Muscle of leg (tissue), 11 donors: Measurements from ENCODE around the gene SLC25A22. TPM values are rescaled to one million over a fixed set of nuclear protein-coding genes. Genes with fewer than 3 reads are reported as not detected.

ENCODE experiments used
- DNase-seq: peaks from one replicate; pipeline ENCODE4 v3.0.0; 2013
- H3K27ac ChIP-seq: one replicate; pipeline ENCODE4 v1.5.1; 2013; ENCODE audit warnings: mild to moderate bottlenecking, low read length, control low read depth
- H3K27me3 ChIP-seq: one replicate; pipeline ENCODE4 v1.6.1; 2013; ENCODE audit warnings: low read length; ENCODE audit not compliant: control insufficient read depth, insufficient read depth
- H3K36me3 ChIP-seq: one replicate; pipeline ENCODE4 v1.6.1; 2013; ENCODE audit warnings: low read length; ENCODE audit not compliant: control insufficient read depth, insufficient read depth
- H3K4me1 ChIP-seq: one replicate; pipeline ENCODE4 v1.6.1; 2013; ENCODE audit warnings: low read length; ENCODE audit not compliant: control insufficient read depth, insufficient read depth
- H3K4me3 ChIP-seq: one replicate; pipeline ENCODE4 v1.5.1; 2013; ENCODE audit warnings: low read length, control low read depth
- H3K9me3 ChIP-seq: replicated peaks from 2 replicates; pipeline ENCODE4 v1.6.1; 2013; ENCODE audit warnings: low read depth, low read length; ENCODE audit not compliant: control insufficient read depth
- WGBS: methylation state at CpG from one replicate; pipeline ENCODE4 v1.1.5; 2013; ENCODE audit warnings: missing lambda C conversion rate; ENCODE audit not compliant: insufficient coverage; 5-methylcytosine and 5-hydroxymethylcytosine counted together
- polyA plus RNA-seq, 8 donors: library from polyadenylated mRNA; unstranded; fragments of 120-200 nt; gene quantifications; one replicate each; pipeline versions ENCODE4 v1.2.1 to v1.2.3, GENCODE V29; 2013; ENCODE audit warnings: inconsistent platforms in 1 of 8, low replicate concordance in 1 of 8; ENCODE audit not compliant: insufficient read length in 8 of 8, insufficient read depth in 1 of 8
- total RNA-seq: library from RNA; stranded (reverse); fragments of 120-200 nt; gene quantifications from one replicate; pipeline ENCODE4 v1.2.4, GENCODE V29; 2013

Gene SLC25A22
- total and polyA plus RNA-seq, 9 donors, result 5.4 to 15.8 (median 13.6) TPM

DNA sequence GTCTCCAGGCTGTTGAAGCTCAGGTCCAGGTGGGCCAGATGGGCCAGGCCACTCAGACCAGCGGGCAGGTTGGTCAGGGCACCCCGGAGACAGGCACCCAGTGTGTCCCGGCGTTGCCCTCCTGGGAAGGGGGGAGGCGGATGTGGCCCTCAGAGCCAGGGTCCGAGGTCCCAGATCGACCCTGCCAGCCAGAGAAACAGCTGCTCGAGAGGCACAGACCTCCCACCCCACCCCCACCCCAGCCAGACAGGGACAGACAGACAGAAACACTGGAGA is 5.3 kb upstream of the SLC25A22 start:
- H3K27me3 ChIP-seq, result no peaks in the 10 kb centered on the region
- no peak for DNase-seq
- H3K4me1 ChIP-seq, result peaks cover 38% of the 10 kb centered on the region
- H3K36me3 ChIP-seq, result peaks cover 32% of the 10 kb centered on the region
- H3K27ac ChIP-seq, result no peak overlapping the region
- WGBS, result 100% methylated on average over 3 of the region's 8 CpGs
- H3K4me3 ChIP-seq, result no peak overlapping the region
- no peaks in the 10 kb centered on the region for H3K9me3 ChIP-seq

- WGBS, result 84% methylated on average over 27 of the region's 28 CpGs
- DNase-seq, result no peak
Measured at GRCh38 chr11:802693-803466, 4.8 kb upstream of the SLC25A22 start.

GRCh38 chr11:802018-802617 is 4.0 kb upstream of the SLC25A22 start:
- WGBS, result 93% methylated on average over 19 of the region's 21 CpGs
- Histone ChIP-seq H3K4me3 (no peak overlapping the region), H3K9me3 (no peaks in the 10 kb centered on the region), H3K27ac (no peak overlapping the region), H3K4me1 (peaks cover 44% of the 10 kb centered on the region), H3K27me3 (no peaks in the 10 kb centered on the region), H3K36me3 (peaks cover 32% of the 10 kb centered on the region)
- DNase-seq, result no peak

More at GRCh38 chr11:802693-803466, 4.8 kb upstream of the SLC25A22 start:
- Histone ChIP-seq H3K4me1 (peaks cover 37% of the 10 kb centered on the region), H3K27ac (no peak overlapping the region), H3K36me3 (peaks cover 32% of the 10 kb centered on the region), H3K27me3 (no peaks in the 10 kb centered on the region), H3K9me3 (no peaks in the 10 kb centered on the region), H3K4me3 (no peak overlapping the region)

GRCh38 chr11:801097-801780 is 3.2 kb upstream of the SLC25A22 start:
- Histone ChIP-seq H3K36me3 (peaks cover 32% of the 10 kb centered on the region), H3K9me3 (no peaks in the 10 kb centered on the region), H3K27ac (no peak overlapping the region), H3K4me1 (peaks cover 53% of the 10 kb centered on the region), H3K4me3 (no peak overlapping the region), H3K27me3 (no peaks in the 10 kb centered on the region)
- WGBS, result 84% methylated on average over 16 of the region's 20 CpGs
- DNase-seq, result no peak

DNA sequence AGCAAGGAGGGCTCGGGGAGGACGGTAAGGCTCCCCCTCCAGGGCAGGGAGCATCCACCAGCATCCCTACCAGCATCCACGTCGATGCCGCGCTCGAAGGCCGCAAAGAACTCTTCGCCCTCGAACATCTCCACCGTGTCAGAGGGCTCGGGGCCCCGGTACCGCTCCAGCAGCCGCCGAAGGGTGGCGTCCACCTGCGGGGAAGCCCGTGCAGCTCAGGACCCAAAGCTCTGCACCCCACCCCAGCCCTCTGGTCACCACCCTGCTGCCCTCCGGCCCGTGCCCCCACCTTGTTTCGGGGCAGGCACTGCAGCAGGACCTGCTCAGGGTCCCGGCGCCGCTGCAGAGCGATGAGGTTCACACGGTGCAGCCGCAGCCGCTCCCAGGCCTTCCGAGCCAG is 2.4 kb upstream of the SLC25A22 start:
- Histone ChIP-seq H3K36me3 (peaks cover 32% of the 10 kb centered on the region), H3K27ac (no peak overlapping the region), H3K4me1 (peaks cover 54% of the 10 kb centered on the region), H3K4me3 (no peak overlapping the region), H3K9me3 (no peaks in the 10 kb centered on the region), H3K27me3 (no peaks in the 10 kb centered on the region)
- DNase-seq, result no peak
- WGBS, result 88% methylated on average over 29 of the region's 30 CpGs

DNA sequence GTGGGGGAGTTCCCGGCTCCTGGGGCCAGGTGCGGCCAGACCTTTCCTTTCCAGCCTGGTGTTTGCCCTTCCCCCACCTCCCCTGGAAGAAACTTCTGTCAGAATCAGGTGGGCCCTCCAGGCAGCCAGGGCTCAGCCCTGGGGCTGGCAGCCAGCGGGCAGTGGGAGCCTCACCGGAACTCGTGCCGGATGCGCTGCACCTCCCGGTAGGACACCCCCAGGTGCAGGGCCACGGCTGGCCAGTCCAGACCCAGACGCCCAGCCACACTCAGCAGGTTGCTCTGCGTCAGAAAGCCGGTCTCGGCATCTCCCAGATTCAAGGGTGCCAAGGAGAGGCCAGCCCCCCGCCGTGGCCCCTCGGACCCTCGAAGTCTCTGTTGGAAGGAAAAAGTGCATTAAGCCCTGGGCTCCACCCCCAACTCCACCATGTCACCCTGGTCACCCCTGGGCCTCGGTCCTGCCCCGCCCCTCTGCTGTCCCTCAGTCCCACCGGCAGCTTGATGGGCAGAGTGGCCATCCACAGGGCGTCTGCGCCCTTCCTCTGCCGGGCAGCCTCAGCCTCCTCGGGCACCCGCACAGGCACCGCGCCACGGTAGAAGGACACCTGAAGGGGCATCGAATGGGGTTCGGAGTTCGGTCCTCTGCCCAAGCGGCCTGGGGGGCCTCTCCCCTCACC is 1.7 kb upstream of the SLC25A22 start:
- Histone ChIP-seq H3K36me3 (peaks cover 32% of the 10 kb centered on the region), H3K27me3 (no peaks in the 10 kb centered on the region), H3K27ac (no peak overlapping the region), H3K9me3 (no peaks in the 10 kb centered on the region), H3K4me1 (peaks cover 58% of the 10 kb centered on the region), H3K4me3 (no peak overlapping the region)
- WGBS, result 90% methylated on average over 29 of the region's 32 CpGs
- DNase-seq, result no peak

DNA sequence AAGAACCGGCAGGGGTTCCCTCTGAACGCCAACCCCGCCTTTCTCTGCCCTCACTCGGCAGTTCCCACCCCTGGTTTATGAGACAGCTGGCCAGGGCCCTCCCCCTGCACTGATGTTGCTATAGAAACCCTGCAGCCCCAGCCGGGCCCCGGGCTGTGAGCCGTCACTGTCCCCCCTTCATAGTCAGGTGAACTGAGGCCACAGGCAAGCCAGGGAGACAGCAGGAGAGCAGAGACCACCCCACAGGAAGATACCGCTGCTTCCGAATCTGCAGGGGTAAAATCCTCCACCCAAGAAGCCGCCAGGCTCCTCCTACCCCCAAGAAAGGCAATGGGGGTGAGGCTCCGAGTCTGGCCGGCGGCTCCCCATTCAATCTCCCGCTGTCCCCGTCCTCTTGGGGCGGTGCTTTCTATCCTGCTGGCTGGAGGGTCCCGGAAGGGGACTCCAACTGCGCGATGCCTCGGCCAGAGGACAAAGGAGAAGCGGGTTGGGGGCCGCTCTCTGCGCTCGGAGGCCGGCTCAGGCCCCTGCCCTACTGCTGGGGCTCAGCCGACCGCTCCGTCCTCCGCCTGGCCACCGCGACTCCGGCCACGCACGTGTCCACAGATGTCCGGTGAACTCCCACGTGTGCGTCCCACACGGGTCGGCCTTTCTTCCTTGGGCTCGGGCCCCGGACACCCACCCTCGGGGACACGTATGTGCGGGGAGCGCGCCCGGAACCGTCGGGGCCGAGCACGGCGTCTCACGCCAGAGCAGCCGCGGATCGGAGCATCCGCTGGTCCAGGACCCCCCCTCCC is 587 bp downstream of the SLC25A22 start:
- Histone ChIP-seq H3K27me3 (no peaks in the 10 kb centered on the region), H3K27ac (peak overlapping the region; percentile 97), H3K4me3 (peak overlapping the region; percentile 75), H3K36me3 (peaks cover 47% of the 10 kb centered on the region), H3K9me3 (no peaks in the 10 kb centered on the region), H3K4me1 (peaks cover 48% of the 10 kb centered on the region)
- peak; percentile 94 for DNase-seq
- under 1% methylated on average over 51 of the region's 57 CpGs for WGBS

DNA sequence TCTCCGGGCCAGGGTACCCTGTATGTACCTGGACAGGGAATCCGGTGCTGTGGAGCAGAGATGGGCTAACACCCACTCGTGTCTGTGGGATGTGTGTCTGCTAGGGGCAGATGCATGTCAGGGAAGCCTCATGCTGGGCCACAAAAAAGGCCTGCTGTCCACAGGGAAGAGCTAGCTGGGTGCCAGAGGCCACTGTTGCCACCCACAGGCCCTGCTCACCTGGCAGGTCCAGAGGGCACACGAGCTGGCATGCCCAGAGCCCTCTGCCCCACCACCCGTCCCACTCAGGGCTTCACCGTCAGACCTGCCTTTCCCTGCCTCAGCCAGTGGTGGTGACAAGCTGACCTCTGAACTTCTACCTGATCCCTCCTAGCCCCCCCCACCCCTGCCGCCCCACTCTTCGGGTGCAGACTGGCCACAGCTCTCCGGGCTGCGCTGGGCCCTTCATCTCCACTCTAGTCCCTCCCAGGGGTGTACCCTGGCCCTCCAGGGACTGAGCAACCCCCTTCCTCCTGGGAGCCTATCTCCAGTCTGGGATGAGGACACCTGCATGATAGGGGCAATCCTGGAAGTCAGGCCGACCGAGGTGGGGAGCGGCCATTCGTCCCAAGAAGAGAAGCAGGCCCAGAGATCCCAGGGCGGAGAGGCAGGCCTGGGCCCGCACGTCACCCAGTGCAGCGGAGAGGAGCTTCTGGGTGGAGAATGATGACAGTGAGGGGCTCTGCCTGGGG is 1.4 kb downstream of the SLC25A22 start:
- WGBS, result 24% methylated on average over 15 of the region's 18 CpGs
- H3K4me3 ChIP-seq, result peak overlapping the region; percentile 75
- no peaks in the 10 kb centered on the region for H3K9me3 ChIP-seq
- peaks cover 46% of the 10 kb centered on the region for H3K36me3 ChIP-seq
- no peaks in the 10 kb centered on the region for H3K27me3 ChIP-seq
- H3K27ac ChIP-seq, result peak overlapping the region; percentile 97
- H3K4me1 ChIP-seq, result peaks cover 46% of the 10 kb centered on the region
- DNase-seq, result peak; percentile 40
